ENCODE data around the gene MEX3D. TPM values are rescaled to one million over a fixed set of nuclear protein-coding genes. Genes with fewer than 3 reads are reported as not detected.

Gene MEX3D
- total RNA-seq, 1 experiment from 2014 or later = 55.6 TPM

- no peak overlapping the region for H3K4me2 ChIP-seq
- no peak for DNase-seq
- CTCF ChIA-PET = no interaction called here
- no peaks in the 10 kb centered on the region for H3K4me1 ChIP-seq (replicated peaks; ENCODE audit: insufficient read depth)
- no peak overlapping the region for H2AFZ ChIP-seq
- no peaks in the 10 kb centered on the region for H3K36me3 ChIP-seq (ENCODE audit: low read depth)
- BruUV-seq (replicated peaks) = no TSS peak
- H3K27me3 ChIP-seq (ENCODE audit: insufficient read depth, low read depth) = no peaks in the 10 kb centered on the region
- TF ChIP-seq CTCF (conservative IDR thresholded peaks at IDR 0.05) (no peak), EZH2 (IDR thresholded peaks at IDR 0.05; ENCODE audit: low read depth) (no peak)
- intact Hi-C loops (cut with micrococcal nuclease; ENCODE audit: unreplicated experiment) = no loop called here
- no peaks in the 10 kb centered on the region for H4K20me1 ChIP-seq (ENCODE audit: insufficient read depth)
- no peak overlapping the region for H3K27ac ChIP-seq
- no peaks in the 10 kb centered on the region for H3F3A ChIP-seq (ENCODE audit: insufficient read depth, low read depth)
- POLR2A ChIA-PET (ENCODE audit: unreplicated experiment) = no interaction called here
- H3K79me2 ChIP-seq (ENCODE audit: low read depth) = no peaks in the 10 kb centered on the region
- H3K9me3 ChIP-seq (ENCODE audit: insufficient read depth, low read depth) = no peaks in the 10 kb centered on the region
- no peaks in the 10 kb centered on the region for H3K9me2 ChIP-seq (ENCODE audit: insufficient read depth)
- H3K4me3 ChIP-seq = no peak overlapping the region
Measured at GRCh38 chr19:1555487-1556389, 12.4 kb downstream of the MEX3D start.

- H3K79me2 ChIP-seq (ENCODE audit: low read depth) = no peaks in the 10 kb centered on the region
- H4K20me1 ChIP-seq (ENCODE audit: insufficient read depth) = no peaks in the 10 kb centered on the region
- H3F3A ChIP-seq (ENCODE audit: insufficient read depth, low read depth) = no peaks in the 10 kb centered on the region
- no peaks in the 10 kb centered on the region for H3K9me3 ChIP-seq (ENCODE audit: insufficient read depth, low read depth)
- DNase-seq = no peak
- no peak overlapping the region for H3K27ac ChIP-seq
- no peaks in the 10 kb centered on the region for H3K4me1 ChIP-seq (replicated peaks; ENCODE audit: insufficient read depth)
- ChIA-PET POLR2A (ENCODE audit: unreplicated experiment) (no interaction called here), CTCF (no interaction called here)
- no TSS peak for BruUV-seq (replicated peaks)
- no peak overlapping the region for H3K4me3 ChIP-seq
- no peaks in the 10 kb centered on the region for H3K27me3 ChIP-seq (ENCODE audit: insufficient read depth, low read depth)
- TF ChIP-seq EZH2 (IDR thresholded peaks at IDR 0.05; ENCODE audit: low read depth) (no peak), CTCF (conservative IDR thresholded peaks at IDR 0.05) (no peak)
- no peaks in the 10 kb centered on the region for H3K36me3 ChIP-seq (ENCODE audit: low read depth)
- H3K4me2 ChIP-seq = no peak overlapping the region
- H2AFZ ChIP-seq = no peak overlapping the region
- intact Hi-C loops (cut with micrococcal nuclease; ENCODE audit: unreplicated experiment) = no loop called here
- H3K9me2 ChIP-seq (ENCODE audit: insufficient read depth) = no peaks in the 10 kb centered on the region
Measured at GRCh38 chr19:1554968-1555367, 13.2 kb downstream of the MEX3D start.

GRCh38 chr19:1553415-1553814, 14.7 kb downstream of the MEX3D start:
- Histone ChIP-seq H3K4me2 (no peak overlapping the region), H4K20me1 (ENCODE audit: insufficient read depth) (no peaks in the 10 kb centered on the region), H3K36me3 (ENCODE audit: low read depth) (no peaks in the 10 kb centered on the region), H3K9me2 (ENCODE audit: insufficient read depth) (no peaks in the 10 kb centered on the region), H3K9me3 (ENCODE audit: insufficient read depth, low read depth) (no peaks in the 10 kb centered on the region), H3F3A (ENCODE audit: insufficient read depth, low read depth) (no peaks in the 10 kb centered on the region), H2AFZ (no peak overlapping the region), H3K27me3 (ENCODE audit: insufficient read depth, low read depth) (no peaks in the 10 kb centered on the region), H3K27ac (no peak overlapping the region), H3K4me1 (replicated peaks; ENCODE audit: insufficient read depth) (no peaks in the 10 kb centered on the region), H3K79me2 (ENCODE audit: low read depth) (no peaks in the 10 kb centered on the region), H3K4me3 (no peak overlapping the region)
- TF ChIP-seq EZH2 (IDR thresholded peaks at IDR 0.05; ENCODE audit: low read depth) = no peak
- no peak for TF ChIP-seq CTCF (conservative IDR thresholded peaks at IDR 0.05)
- ChIA-PET POLR2A (ENCODE audit: unreplicated experiment) (no interaction called here), CTCF (interaction anchor here (0.6 kb wide), 1 partner anchor 29 kb away, joined by 3 read pairs; no protein-coding TSS in a partner anchor)
- intact Hi-C loops (cut with micrococcal nuclease; ENCODE audit: unreplicated experiment) = no loop called here
- DNase-seq = no peak
- BruUV-seq (replicated peaks) = no TSS peak

Measured in PC-9 (cell line).